ENCODE measurements around the gene PHKA1.
"Not testable (repeated sequence)": the region's sequence is repeated elsewhere in the genome, so short reads cannot be mapped to it uniquely, and the experiment has no call there.

Gene PHKA1

DNA sequence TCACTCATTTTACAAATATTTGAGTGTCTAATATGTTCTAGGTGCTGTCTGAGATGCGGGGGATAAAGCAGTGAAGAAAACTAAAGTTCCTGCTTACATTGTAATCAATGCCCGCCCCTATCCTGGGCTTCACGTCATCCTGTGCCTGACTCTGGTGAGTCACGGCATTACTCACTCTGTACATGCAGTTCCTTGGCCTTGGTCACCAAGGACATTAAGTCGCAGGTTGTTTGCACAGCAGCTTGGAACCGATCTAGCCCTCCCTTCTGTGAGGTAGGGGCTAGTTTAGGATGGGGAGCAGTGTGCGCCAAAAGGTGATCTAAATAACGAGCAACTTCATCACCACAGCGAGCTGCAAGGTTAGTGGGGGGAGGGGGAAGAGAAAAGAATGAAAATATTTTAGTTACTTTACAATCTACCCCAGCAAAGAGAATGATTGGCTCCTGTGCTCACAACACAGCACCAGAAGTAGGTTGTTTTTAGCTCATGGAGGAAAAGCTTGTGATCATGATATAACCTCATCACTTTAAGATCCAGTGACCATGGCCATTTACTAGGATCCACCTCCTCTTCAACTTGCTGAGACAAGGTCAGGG, 93.5 kb downstream of the PHKA1 start:
- Histone ChIP-seq H2AFZ (ENCODE audit: low read depth) (no peak overlapping the region), H3K27ac (no peak overlapping the region), H4K20me1 (ENCODE audit: insufficient read depth) (no peaks in the 10 kb centered on the region), H3K79me2 (ENCODE audit: insufficient read depth, low read depth) (no peaks in the 10 kb centered on the region), H3K27me3 (ENCODE audit: insufficient read depth, low read depth) (no peaks in the 10 kb centered on the region), H3K4me1 (ENCODE audit: low read depth, poor library complexity, severe bottlenecking) (no peaks in the 10 kb centered on the region), H3K4me2 (no peak overlapping the region), H3K4me3 (IDR thresholded peaks at IDR 0.05; ENCODE audit: insufficient read depth, low read depth, low read length) (no peak overlapping the region), H3K9ac (no peak overlapping the region), H3K36me3 (ENCODE audit: insufficient read depth) (no peaks in the 10 kb centered on the region)
- TF ChIP-seq, protein P1, sequence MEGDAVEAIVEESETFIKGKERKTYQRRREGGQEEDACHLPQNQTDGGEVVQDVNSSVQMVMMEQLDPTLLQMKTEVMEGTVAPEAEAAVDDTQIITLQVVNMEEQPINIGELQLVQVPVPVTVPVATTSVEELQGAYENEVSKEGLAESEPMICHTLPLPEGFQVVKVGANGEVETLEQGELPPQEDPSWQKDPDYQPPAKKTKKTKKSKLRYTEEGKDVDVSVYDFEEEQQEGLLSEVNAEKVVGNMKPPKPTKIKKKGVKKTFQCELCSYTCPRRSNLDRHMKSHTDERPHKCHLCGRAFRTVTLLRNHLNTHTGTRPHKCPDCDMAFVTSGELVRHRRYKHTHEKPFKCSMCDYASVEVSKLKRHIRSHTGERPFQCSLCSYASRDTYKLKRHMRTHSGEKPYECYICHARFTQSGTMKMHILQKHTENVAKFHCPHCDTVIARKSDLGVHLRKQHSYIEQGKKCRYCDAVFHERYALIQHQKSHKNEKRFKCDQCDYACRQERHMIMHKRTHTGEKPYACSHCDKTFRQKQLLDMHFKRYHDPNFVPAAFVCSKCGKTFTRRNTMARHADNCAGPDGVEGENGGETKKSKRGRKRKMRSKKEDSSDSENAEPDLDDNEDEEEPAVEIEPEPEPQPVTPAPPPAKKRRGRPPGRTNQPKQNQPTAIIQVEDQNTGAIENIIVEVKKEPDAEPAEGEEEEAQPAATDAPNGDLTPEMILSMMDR (conservative IDR thresholded peaks at IDR 0.05; ENCODE audit: low read depth, low read length): no peak

DNA sequence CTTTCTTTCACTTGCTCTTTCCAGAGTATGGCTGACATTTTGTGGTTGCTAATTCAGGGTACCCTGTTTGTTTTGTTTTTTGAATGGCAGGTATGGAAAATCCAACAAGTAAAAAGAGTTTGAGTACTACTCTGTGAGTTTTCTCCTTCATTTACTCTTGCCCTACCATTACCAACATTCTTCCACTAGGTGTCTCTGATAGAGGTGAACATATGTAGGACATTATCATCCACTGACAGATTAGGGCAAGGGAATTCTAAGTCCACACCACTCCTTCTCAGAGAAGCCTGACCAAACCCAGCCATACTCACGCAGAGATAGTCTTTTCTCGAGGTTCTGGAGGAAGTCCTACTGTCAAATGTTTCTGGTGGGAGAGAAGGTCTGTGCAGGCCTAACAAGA, 104.8 kb downstream of the PHKA1 start:
- H3K4me2 ChIP-seq: no peak overlapping the region

DNA sequence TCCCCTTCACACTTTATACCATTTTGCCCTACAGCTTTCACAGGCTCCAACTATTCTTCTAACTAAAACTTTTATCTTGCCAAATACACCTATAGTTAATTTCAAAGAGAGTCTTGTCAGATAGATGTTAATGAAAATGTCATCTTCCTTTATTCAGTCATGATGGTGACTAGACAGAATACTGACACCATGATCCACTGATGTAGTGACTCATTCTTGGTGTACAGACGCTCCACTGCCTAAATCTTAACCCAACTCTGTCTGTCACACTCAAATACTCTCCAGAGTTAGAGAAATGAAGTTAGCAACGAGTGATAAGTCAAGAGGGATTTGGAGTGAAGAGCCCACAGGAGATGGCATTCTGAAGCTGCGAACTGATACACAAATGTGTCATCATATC, 109.4 kb downstream of the PHKA1 start:
- H3K9ac ChIP-seq: no peak overlapping the region
- peaks cover 6% of the 10 kb centered on the region for H3K4me1 ChIP-seq (ENCODE audit: low read depth, poor library complexity, severe bottlenecking)
- H3K27me3 ChIP-seq (ENCODE audit: insufficient read depth, low read depth): no peaks in the 10 kb centered on the region
- H4K20me1 ChIP-seq (ENCODE audit: insufficient read depth): no peaks in the 10 kb centered on the region
- no peak overlapping the region for H3K4me3 ChIP-seq (IDR thresholded peaks at IDR 0.05; ENCODE audit: insufficient read depth, low read depth, low read length)
- TF ChIP-seq, protein P1 (conservative IDR thresholded peaks at IDR 0.05; ENCODE audit: low read depth, low read length): no peak
- no peaks in the 10 kb centered on the region for H3K79me2 ChIP-seq (ENCODE audit: insufficient read depth, low read depth)
- no peak overlapping the region for H3K27ac ChIP-seq
- H3K36me3 ChIP-seq (ENCODE audit: insufficient read depth): no peaks in the 10 kb centered on the region; the same call in 1 of the 2 replicates
- H3K4me2 ChIP-seq: no peak overlapping the region
- no peak overlapping the region for H2AFZ ChIP-seq (ENCODE audit: low read depth)

More for the DNA sequence above, 104.8 kb downstream of the PHKA1 start:
- Histone ChIP-seq H4K20me1 (ENCODE audit: insufficient read depth) (no peaks in the 10 kb centered on the region), H3K79me2 (ENCODE audit: insufficient read depth, low read depth) (no peaks in the 10 kb centered on the region), H3K27me3 (ENCODE audit: insufficient read depth, low read depth) (no peaks in the 10 kb centered on the region), H3K4me1 (ENCODE audit: low read depth, poor library complexity, severe bottlenecking) (peaks cover 3% of the 10 kb centered on the region), H2AFZ (ENCODE audit: low read depth) (no peak overlapping the region), H3K9ac (no peak overlapping the region), H3K36me3 (ENCODE audit: insufficient read depth) (no peaks in the 10 kb centered on the region; the same call in 1 of the 2 replicates), H3K4me3 (IDR thresholded peaks at IDR 0.05; ENCODE audit: insufficient read depth, low read depth, low read length) (no peak overlapping the region), H3K27ac (no peak overlapping the region)
- TF ChIP-seq, protein P1 (conservative IDR thresholded peaks at IDR 0.05; ENCODE audit: low read depth, low read length): no peak

DNA sequence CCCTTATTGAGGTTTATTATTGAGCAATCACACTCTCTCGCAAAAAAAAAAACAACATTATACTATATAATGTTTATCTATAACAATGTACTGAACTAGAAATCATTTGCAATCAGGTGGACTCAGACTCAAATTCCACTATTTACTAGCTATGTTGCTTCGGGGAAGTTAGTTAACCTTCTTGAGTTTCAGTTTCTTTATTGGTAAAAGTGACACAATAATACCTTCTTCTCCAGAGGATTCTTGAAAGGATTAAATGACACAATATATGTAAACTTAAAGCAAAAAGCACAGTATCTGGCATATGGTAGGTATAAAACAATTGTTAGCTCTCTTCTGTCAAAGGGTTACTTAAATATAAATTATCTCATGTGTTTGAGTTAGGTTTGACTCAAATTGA, 110.0 kb downstream of the PHKA1 start:
- Histone ChIP-seq H3K27ac (no peak overlapping the region), H3K79me2 (ENCODE audit: insufficient read depth, low read depth) (no peaks in the 10 kb centered on the region), H3K36me3 (ENCODE audit: insufficient read depth) (no peaks in the 10 kb centered on the region; the same call in 1 of the 2 replicates), H4K20me1 (ENCODE audit: insufficient read depth) (no peaks in the 10 kb centered on the region), H3K9ac (no peak overlapping the region), H3K4me1 (ENCODE audit: low read depth, poor library complexity, severe bottlenecking) (peaks cover 6% of the 10 kb centered on the region), H3K4me3 (IDR thresholded peaks at IDR 0.05; ENCODE audit: insufficient read depth, low read depth, low read length) (no peak overlapping the region), H2AFZ (ENCODE audit: low read depth) (no peak overlapping the region), H3K4me2 (no peak overlapping the region), H3K27me3 (ENCODE audit: insufficient read depth, low read depth) (no peaks in the 10 kb centered on the region)
- TF ChIP-seq, protein P1 (conservative IDR thresholded peaks at IDR 0.05; ENCODE audit: low read depth, low read length): no peak

DNA sequence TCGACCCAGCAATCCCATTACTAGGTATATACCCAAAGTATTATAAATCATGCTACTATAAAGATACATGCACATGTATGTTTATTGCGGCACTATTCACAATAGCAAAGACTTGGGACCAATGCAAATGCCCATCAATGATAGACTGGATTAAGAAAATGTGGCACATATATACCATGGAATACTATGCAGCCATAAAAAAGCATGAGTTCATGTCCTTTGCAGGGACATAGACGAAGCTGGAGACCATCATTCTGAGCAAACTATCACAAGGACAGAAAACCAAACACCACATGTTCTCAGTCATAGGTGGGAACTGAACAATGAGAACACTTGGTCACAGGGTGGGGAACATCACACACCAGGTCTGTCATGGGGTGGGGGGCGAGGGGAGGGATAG, 123.1 kb downstream of the PHKA1 start:
- not testable (repeated sequence) for H3K79me2 ChIP-seq (ENCODE audit: insufficient read depth, low read depth); H3K4me2 ChIP-seq; H3K9ac ChIP-seq; H2AFZ ChIP-seq (ENCODE audit: low read depth); H3K4me3 ChIP-seq (IDR thresholded peaks at IDR 0.05; ENCODE audit: insufficient read depth, low read depth, low read length); H4K20me1 ChIP-seq (ENCODE audit: insufficient read depth); H3K27me3 ChIP-seq (ENCODE audit: insufficient read depth, low read depth); H3K27ac ChIP-seq; H3K4me1 ChIP-seq (ENCODE audit: low read depth, poor library complexity, severe bottlenecking); H3K36me3 ChIP-seq (ENCODE audit: insufficient read depth)
